Measurements from ENCODE around the gene CDC6.

DNA sequence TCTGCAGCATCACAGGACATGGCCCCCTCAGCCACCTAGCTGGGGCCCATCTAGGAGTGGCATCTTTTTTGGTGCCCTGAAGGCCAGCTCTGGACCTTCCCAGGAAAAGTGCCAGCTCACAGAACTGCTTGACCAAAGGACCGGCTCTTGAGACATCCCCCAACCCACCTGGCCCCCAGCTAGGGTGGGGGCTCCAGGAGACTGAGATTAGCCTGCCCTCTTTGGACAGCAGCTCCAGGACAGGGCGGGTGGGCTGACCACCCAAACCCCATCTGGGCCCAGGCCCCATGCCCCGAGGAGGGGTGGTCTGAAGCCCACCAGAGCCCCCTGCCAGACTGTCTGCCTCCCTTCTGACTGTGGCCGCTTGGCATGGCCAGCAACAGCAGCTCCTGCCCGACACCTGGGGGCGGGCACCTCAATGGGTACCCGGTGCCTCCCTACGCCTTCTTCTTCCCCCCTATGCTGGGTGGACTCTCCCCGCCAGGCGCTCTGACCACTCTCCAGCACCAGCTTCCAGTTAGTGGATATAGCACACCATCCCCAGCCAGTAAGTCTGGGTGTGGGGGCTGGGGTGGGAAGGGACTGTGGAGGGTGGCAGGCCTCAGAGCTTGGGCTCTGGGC is 43.3 kb downstream of the CDC6 start:
- no peak for TF ChIP-seq POLR2A (IDR thresholded peaks at IDR 0.05; ENCODE audit: low read depth, low read length)
- no peak for TF ChIP-seq POLR2AphosphoS5 (IDR thresholded peaks at IDR 0.05; ENCODE audit: low read depth, low read length)
- TF ChIP-seq TAF1 (IDR thresholded peaks at IDR 0.05; ENCODE audit: borderline replicate concordance, low read depth, low read length) = no peak
